ENCODE results near the gene WDR75.

The WDR75 gene

DNA sequence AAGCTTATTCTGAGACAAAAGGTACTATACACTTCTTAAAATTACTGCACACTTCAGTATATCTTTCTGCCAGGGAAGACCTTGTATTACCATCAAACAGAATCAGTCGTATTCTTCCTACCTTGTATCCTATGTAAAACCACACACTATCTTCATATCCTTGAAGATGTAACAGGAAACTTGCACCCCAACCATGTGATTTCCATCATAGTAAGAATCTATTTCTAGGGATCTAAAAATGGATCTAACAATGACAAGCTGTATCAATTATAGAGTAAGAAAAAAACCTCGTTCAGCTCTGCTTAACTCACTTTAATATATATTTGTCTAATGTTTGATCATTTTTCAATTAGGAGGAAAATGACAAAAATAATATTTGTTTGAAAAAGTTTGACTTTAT lies 60.2 kb downstream of the WDR75 start:
- DNase-seq, result no peak

DNA sequence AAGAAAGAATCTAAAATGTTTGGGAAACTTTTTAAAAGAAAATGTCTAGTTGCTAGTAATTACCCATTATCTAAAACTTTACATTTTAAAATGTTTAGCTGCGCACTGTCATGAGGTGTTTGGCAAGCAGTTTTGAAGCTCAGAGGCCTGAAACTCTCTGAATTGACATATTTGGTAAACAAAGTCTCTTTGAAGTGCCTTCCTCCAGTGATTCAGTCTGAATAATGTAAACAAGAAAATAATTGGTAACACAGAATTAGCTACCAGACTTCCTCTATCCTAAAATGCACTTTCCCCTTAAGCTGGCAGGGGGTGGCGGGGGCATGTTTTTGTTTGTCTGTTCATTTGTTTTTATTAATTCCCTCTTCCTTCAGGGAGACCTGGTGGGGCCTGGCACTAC lies 61.4 kb downstream of the WDR75 start:
- no peak for DNase-seq

DNA sequence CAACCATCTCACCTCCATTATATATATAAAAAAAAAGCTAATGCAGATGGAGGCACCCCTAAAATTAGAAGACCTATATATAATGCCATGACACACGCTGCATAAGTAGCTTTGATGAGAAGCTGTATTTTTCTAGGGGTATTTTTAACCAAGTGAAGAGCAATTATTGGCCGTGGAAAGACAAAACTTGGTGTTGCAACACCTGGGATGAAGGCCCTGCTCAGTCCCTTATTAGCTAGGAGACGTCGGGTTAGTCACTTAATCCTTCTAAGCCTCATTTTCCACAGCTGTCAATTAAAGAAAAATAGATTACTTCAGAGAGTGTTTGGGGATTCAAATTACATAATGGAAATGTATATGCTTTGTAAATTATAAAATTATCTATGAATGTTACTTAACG lies 63.0 kb downstream of the WDR75 start:
- DNase-seq, result no peak

DNA sequence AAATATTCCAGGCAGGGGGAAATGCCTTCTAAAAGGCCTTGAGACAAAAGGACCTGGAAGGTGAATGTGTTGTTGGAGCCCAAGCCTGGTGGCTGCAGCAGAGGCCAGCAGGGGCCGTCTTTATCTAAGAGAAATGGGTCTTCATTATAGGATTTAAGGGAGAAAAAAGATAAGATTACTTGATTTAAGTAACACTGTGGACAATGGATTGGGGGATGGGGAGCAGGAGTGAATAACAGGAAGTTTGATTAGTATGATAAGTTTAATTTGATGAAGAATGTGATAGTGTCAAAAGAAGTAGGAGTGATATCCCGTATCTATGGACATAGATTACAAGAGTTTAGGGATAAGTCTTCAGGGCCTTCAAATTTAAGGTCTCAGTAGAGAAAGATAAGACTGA lies 64.2 kb downstream of the WDR75 start:
- DNase-seq, result no peak

DNA sequence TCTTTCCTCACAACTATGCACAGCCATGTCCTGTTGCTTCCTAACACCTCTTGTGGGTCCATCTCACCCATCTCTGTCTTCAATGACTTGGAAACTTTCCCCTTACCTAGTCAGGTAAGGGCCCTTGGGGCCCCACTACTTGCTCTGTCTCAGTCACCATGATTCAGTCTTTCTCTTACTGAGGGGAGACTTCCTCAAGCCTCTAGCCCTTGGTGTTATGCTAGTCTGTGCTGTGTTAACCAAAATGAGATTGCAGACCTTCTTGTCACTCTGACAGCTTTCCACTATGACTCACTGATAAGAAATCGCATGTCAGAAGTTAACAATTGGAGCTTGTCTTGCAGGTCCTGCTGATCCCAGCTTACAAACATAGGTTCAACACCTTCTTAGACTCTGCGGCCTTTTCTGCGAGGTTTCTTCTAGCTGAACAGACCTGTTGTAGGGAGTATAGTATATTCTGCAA lies 65.3 kb downstream of the WDR75 start:
- DNase-seq, result no peak

DNA sequence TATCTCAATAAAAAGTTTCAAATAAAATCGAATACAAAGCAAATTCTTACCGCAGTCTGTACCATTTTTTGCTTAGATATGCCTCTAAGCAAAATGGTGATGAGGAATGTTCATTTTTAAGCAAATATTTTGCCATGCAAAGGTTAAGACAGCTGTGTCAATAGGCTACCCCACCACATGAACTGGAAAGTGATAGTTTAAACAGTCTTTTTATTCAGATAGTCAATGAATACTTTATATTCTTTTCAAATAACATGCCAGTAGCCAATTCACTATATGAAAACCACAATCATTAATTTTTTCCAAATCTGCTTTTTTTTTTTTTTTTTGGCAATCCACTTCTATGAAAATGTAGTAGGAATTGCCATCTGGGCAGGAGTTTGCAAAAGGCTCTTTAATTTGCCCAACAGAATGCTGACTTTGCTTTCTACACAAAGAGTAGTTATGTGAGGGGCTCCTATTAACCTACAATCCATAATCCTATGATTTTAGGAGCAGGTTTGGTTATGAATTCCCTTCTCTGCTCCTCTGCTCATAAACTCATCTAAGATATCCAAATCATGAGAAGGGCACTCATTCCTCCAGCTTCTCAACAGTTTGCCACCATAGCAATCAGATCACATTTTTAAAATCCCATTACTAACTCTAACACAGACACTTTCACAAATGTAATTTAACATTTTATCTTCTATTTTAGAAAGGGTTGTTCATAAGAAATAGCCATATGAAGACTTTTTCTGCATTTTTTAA lies 70.1 kb downstream of the WDR75 start:
- DNase-seq, result no peak

DNA sequence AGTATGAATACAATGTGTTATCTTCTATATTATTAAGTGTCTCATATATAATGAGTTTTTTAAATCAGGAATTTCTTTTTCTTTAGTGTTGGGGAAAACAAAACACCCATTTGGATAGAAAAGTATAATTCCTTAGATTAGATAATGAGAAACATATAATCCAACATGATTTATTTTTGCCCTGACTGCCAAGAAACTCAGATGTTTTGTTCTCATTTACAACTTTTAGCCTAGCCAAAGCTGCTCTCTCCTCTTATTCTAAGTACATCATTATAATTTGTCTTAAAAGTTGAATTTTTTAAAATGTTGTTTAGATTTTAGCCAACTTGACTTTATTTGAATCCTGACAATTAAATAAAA lies 70.7 kb downstream of the WDR75 start:
- no peak for DNase-seq

DNA sequence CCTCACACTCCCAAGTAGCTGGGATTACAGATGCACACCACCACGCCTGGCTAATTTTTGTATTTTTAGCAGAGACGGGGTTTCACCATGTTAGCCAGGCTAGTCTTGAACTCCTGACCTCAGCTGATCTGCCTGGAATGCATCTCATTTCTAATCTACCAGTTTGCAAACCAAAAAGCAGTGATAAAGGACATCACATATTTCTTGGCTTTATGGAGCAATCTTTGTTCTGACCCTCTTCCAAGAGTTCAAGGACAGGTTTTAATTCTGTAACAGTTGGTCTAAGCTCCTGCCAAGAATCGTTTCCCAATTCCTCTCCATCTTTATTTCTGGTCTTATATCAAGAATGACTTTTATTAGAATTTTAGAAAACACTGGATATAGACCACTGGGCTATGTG lies 71.6 kb downstream of the WDR75 start:
- no peak for DNase-seq

DNA sequence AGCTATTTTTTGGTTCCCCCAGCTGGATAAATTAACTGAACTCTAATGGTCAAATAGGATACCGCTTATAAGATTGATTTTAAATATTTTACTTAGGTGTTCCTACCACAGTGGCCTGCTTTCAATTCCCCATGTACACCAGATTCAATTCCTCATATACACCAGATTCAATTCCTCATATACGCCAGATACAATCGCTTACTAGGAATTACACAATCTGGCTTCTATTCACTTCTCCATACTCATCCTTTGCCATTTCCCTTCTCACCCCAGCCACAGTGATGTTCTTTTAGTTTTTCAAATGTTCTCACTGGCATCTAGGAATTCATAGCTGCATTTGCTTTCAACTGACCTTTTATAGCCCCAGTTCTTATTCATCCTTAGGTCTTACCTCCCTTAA lies 72.8 kb downstream of the WDR75 start:
- no peak for DNase-seq

DNA sequence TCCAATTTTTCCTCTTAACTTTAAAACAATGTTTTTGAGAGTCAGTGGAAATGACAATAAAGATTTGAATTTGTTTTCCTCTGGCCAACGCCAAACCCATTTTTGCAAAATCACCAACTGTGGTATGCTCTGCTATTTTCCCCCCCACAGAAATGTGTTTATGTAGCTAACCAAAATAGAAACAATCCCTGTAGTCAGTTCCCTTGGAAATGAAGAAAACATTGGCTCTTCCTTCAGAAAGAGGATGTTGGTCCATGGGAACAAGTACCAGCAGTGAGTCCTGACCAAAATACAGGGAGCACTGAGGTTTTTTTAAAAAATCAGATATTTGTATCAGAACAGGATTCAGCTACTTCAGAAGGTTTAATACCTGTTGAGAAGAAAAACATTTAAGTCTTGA lies 74.0 kb downstream of the WDR75 start:
- DNase-seq, result no peak

DNA sequence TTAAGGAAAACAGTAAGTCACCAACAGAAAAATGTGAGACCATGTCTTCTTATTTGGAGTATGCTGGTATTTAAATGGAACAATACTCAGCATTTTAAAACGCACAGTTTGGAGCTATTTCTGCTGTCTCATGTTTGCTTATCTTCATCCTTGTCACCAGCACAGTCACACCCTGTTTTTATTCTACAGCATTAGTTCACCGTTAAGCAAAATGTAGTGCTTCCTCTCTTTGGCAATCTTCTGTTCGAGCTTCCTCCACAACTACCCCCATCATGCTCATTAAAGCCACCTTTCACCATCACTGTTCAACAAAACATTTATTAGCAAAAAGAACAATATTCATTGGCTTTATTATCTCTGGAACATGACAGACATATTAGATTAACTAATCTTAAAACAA lies 75.3 kb downstream of the WDR75 start:
- DNase-seq, result no peak

DNA sequence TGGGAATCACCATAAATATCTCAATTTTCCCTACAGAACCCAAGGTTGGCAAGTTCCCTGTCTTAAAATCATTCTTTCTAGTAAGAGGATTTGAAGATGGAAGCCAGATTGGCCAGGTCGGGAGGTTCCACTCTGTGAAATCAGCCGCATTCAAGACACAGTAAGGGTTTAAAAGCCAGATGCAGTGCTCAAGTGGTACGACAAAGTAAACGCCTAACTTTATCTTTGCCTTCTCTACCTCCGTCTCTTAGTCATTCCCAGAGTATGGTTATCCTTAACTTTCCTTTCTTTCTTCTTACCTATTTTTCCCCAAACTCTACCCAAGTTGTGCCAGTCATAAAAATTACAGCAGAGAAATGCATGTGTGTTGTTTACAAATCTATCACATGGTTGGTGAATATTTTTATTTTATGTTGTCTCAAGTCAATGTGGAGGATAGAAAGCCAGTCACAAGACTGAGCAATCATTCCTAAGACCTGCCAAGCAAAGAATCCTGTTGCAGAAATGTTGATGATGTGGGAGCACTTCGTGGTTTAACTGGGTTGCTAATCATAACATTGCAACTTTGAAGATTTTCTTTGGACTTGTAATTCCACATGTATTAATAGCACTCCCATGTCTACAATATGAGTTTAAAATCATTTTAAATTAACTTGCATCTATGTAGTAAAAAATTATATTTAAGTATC lies 76.7 kb downstream of the WDR75 start:
- no peak for DNase-seq

DNA sequence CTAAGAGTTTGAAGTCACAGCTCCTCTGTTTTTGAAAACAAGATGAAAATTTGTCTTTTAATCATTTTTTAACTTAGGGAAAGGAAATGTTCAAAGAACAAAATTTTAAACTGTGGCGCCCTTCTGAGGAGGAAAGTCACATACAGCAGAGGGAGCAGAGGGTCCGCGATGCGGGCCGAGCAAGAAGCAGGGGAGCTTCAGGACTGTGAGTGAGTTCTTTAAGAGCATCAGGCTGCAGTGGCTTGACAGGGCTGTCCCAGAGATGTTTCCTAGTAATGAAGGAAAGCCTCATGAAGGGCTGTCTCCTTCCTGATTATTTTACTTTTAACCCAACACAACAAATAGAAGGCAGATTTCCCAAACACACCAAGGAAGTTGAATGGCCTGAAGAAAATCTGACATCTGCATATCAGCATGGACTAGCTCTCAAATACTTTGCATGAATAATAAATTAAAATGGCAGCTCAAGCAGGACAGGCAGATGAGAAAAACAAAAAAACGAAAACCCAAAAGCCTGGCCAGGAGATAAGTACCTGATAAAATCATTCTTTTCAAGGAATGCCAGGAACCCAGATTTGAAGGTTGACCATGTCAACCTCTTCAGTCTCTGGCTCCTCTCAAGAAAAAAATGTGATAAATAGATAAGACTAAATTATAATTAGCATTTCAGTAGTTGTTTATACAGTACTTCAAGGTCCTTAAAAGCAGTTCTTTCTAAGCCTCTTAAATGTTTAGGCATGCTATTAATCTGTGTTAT lies 78.5 kb downstream of the WDR75 start:
- DNase-seq, result no peak

DNA sequence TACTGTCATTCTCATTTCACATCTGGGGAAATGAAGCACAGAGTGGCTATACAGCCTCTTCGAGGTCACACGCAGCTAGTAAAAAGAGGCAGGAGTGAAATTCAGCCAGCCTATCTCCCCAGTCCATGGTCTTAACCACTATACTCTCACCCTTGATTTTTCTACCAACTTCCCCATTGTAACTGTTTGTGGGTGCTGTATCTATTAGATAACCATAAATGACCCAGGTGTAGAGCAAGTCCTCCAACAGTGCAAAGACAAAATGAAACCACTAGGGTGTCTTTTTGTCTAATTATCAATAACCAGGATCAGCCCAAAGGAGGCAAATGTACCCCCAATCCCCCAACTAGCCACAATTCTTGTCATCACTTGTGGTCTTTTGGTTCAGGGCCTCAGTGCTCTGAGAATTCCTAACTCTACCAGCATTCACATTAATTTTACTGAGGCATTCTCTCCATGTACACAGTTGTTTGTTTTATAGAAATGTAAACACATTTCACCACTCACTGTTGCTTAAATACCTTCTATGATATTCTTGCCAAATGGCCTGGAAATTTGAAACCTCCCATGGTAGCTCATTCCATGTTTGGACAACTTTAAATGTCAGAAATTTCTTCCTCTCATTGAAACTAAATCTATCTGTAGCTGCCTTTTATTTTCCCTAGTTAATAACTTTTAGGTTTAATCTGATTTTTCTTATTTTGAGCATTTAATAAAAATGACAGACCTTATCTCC lies 80.6 kb downstream of the WDR75 start:
- no peak for DNase-seq

DNA sequence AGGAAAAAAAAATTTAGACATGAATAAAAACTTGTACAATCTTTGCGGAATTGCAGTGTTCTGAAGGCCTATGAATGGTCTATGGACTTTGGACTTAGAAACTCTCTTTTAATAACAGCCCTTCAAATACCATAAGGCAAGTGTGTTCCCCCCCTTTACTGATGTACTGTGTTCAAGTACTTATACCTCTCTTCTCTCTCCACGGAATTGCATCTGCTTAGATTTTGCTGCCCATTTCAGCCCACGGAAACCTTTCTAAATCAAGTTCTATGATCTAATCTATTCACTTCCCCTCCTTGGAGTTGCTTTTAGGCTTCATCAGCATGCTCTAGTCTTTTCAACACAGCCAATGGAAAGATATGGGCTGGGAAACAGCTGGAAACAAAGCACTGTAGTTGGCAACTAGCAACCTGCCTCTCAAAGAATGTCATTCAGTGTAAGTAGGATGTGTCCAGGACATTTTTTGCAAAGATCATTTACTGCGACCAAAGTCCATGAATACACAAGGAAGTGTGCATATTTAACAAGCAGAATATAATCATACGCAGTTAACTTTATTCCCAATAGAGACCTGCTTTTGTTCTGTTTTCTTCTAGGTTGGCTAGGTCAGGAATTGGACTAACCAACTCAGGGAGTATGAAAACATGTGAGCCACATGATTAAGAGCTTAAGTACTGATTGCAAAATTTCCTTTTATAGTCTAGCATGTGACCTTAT lies 81.3 kb downstream of the WDR75 start:
- no peak for DNase-seq

DNA sequence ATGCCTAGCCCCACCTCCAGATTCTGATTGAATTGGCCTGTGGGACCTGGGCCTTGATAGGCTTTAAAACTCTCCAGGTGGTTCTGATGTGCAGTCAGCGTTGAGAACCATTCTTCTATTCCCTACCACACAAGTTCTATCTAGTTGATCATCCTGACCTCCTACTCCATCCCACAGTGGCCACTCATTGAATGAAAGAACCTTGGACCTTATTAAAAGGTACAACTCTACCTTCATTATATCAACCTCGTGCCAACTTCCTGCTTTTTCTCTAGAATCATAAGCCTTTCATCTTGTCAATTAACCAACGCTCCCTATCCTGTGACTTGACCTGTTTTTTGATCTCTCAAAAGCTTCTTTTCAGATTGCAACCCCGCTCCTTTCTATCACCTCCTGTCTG lies 83.5 kb downstream of the WDR75 start:
- no peak for DNase-seq

Data from activated naive CD4-positive, alpha-beta T cell treated with Interleukin-2 at 50 U/mL for 16 hours (primary cell).